Mesenchymal stem cell (in vitro differentiated cells and primary cell): ENCODE measurements around the gene ARHGAP44.

Experiments
- DNase-seq: peaks from one replicate; pipeline ENCODE4 v3.0.0-alpha.2; 2013
- H2AFZ ChIP-seq: one replicate; pipeline ENCODE4 v1.6.1; 2013; ENCODE audit warnings: low read depth, mild to moderate bottlenecking, control low read depth, inconsistent platforms, low read length, moderate library complexity
- H2AK5ac ChIP-seq: 2 replicates; pipeline ENCODE4 v1.6.1; 2013; ENCODE audit warnings: low read length, moderate library complexity, mild to moderate bottlenecking, inconsistent platforms; ENCODE audit not compliant: severe bottlenecking
- H2BK120ac ChIP-seq: one replicate; pipeline ENCODE4 v1.6.1; 2013; ENCODE audit warnings: low read depth, mild to moderate bottlenecking, inconsistent platforms, low read length, moderate library complexity
- H2BK12ac ChIP-seq, 2 experiments: one replicate each; pipeline ENCODE4 v1.6.1; 2013; ENCODE audit warnings: inconsistent platforms in 2 of 2, low read length in 2 of 2, mild to moderate bottlenecking in 2 of 2, moderate library complexity in 2 of 2, control low read depth in 1 of 2
- H2BK15ac ChIP-seq: one replicate; pipeline ENCODE4 v1.6.1; 2013; ENCODE audit warnings: mild to moderate bottlenecking, low read depth, inconsistent platforms; ENCODE audit not compliant: poor library complexity, severe bottlenecking
- H2BK5ac ChIP-seq: 2 replicates; pipeline ENCODE4 v1.6.1; 2013; ENCODE audit warnings: low read depth, mild to moderate bottlenecking, low read length, control low read depth, inconsistent platforms; ENCODE audit not compliant: poor library complexity, severe bottlenecking
- H3K14ac ChIP-seq, 2 experiments: one replicate each; pipeline ENCODE4 v1.6.1; 2013; ENCODE audit warnings: inconsistent platforms in 2 of 2, low read length in 2 of 2, control low read depth in 1 of 2, mild to moderate bottlenecking in 1 of 2, moderate library complexity in 1 of 2
- H3K18ac ChIP-seq, 2 experiments: one replicate each; pipeline ENCODE4 v1.6.1; 2013; ENCODE audit warnings: inconsistent platforms in 2 of 2, low read length in 2 of 2, control low read depth in 1 of 2, low read depth in 1 of 2, mild to moderate bottlenecking in 1 of 2
- H3K23ac ChIP-seq, 2 experiments: one replicate each; pipeline ENCODE4 v1.6.1; 2013; ENCODE audit warnings: inconsistent platforms in 2 of 2, low read length in 2 of 2, mild to moderate bottlenecking in 2 of 2, moderate library complexity in 2 of 2, control low read depth in 1 of 2
- H3K27ac ChIP-seq: 2 replicates; pipeline ENCODE4 v1.5.1; 2013; ENCODE audit warnings: mild to moderate bottlenecking, moderate library complexity, low read length, control low read depth, inconsistent platforms; ENCODE audit not compliant: poor library complexity, severe bottlenecking
- H3K27me3 ChIP-seq, 2 experiments: 2 replicates each; pipeline versions ENCODE4 v1.6.1 to v1.7.0; 2013; ENCODE audit warnings: low read length in 2 of 2, mild to moderate bottlenecking in 2 of 2, moderate library complexity in 2 of 2, control low read depth in 1 of 2, inconsistent platforms in 1 of 2; ENCODE audit not compliant: control insufficient read depth in 1 of 2, insufficient read depth in 1 of 2
- H3K36me3 ChIP-seq, 2 experiments: 2 replicates each; pipeline versions ENCODE4 v1.6.1 to v1.7.0; 2013; ENCODE audit warnings: low read length in 2 of 2, control low read depth in 1 of 2, inconsistent platforms in 1 of 2, low read depth in 1 of 2, mild to moderate bottlenecking in 1 of 2; ENCODE audit not compliant: insufficient read depth in 2 of 2, control insufficient read depth in 1 of 2
- H3K4ac ChIP-seq, 2 experiments: one replicate each; pipeline ENCODE4 v1.6.1; 2013; ENCODE audit warnings: inconsistent platforms in 2 of 2, low read length in 2 of 2, mild to moderate bottlenecking in 2 of 2, moderate library complexity in 2 of 2, control low read depth in 1 of 2, low read depth in 1 of 2
- H3K4me1 ChIP-seq: 2 replicates; pipeline ENCODE4 v1.6.1; 2013; ENCODE audit warnings: low read depth, low read length, control low read depth; ENCODE audit not compliant: control insufficient read depth, insufficient read depth
- H3K4me2 ChIP-seq: 2 replicates; pipeline ENCODE4 v1.6.1; 2013; ENCODE audit warnings: low read length, mild to moderate bottlenecking, inconsistent platforms; ENCODE audit not compliant: poor library complexity, severe bottlenecking
- H3K4me3 ChIP-seq, 2 experiments: 2 replicates each; pipeline versions ENCODE4 v1.5.1 to v1.7.0; 2013; ENCODE audit warnings: low read length in 2 of 2, mild to moderate bottlenecking in 2 of 2, control low read depth in 1 of 2, low read depth in 1 of 2; ENCODE audit not compliant: insufficient read depth in 1 of 2
- H3K79me1 ChIP-seq: replicated peaks from 2 replicates; pipeline ENCODE4 v1.6.1; 2013; ENCODE audit warnings: mild to moderate bottlenecking, control low read depth, low read length, inconsistent platforms; ENCODE audit not compliant: poor library complexity, severe bottlenecking
- H3K9ac ChIP-seq: 2 replicates; pipeline ENCODE4 v1.7.0; 2013; ENCODE audit warnings: mild to moderate bottlenecking, low read length, moderate library complexity
- H3K9me3 ChIP-seq: 2 replicates; pipeline ENCODE4 v1.7.0; 2013; ENCODE audit warnings: mild to moderate bottlenecking, low read length; ENCODE audit not compliant: control insufficient read depth
- H4K8ac ChIP-seq: one replicate; pipeline ENCODE4 v1.6.1; 2013; ENCODE audit warnings: inconsistent platforms, mild to moderate bottlenecking, low read length, moderate library complexity
- H4K91ac ChIP-seq: one replicate; pipeline ENCODE4 v1.6.1; 2013; ENCODE audit warnings: mild to moderate bottlenecking, low read length, inconsistent platforms
- WGBS: methylation state at CpG from one replicate; pipeline ENCODE4 v1.1.7; 2013; ENCODE audit warnings: mixed read lengths; 5-methylcytosine and 5-hydroxymethylcytosine counted together

The ARHGAP44 gene

GRCh38 chr17:12806630-12807029 is 17.3 kb downstream of the ARHGAP44 start:
- Histone ChIP-seq H2BK12ac (no peak overlapping the region), H4K91ac (no peak overlapping the region), H2BK120ac (no peak overlapping the region), H3K14ac (no peak overlapping the region), H3K4me3 (no peak overlapping the region), H3K4ac (no peak overlapping the region), H3K4me1 (no peaks in the 10 kb centered on the region), H2BK15ac (no peak overlapping the region), H2BK5ac (no peak overlapping the region), H2AK5ac (no peak overlapping the region), H3K27ac (no peak overlapping the region), H3K27me3 (no peaks in the 10 kb centered on the region), H3K18ac (no peak overlapping the region), H2AFZ (no peak overlapping the region), H3K9me3 (peaks cover 10% of the 10 kb centered on the region), H3K36me3 (no peaks in the 10 kb centered on the region), H4K8ac (no peak overlapping the region), H3K23ac (no peak overlapping the region), H3K79me1 (no peaks in the 10 kb centered on the region), H3K9ac (no peak overlapping the region), H3K4me2 (no peak overlapping the region)
- WGBS, result 80% methylated on average over 1 of the region's 1 CpG
- DNase-seq, result no peak

DNA sequence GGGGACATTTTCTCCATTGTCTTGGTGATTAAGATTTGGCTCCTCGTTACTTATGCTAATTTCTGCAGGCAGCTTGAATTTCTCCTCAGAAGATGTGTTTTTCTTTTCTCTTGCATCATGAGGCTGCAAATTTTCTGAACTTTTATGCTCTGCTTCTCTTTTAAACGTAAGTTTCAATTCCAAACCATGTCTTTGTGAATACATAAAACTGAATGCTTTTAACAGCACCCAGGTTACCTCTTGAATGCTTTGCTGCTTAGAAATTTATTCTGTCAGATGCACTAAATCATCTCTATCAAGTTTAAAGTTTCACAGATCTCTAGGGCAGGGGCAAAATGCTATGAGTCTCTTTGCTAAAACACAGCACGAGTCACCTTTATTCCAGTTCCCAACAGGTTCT is 19.4 kb downstream of the ARHGAP44 start:
- H3K9me3 ChIP-seq, result peaks cover 10% of the 10 kb centered on the region

GRCh38 chr17:12812877-12813276 is 23.6 kb downstream of the ARHGAP44 start:
- Histone ChIP-seq H3K23ac (no peak overlapping the region), H4K8ac (no peak overlapping the region), H3K27ac (no peak overlapping the region), H3K4me3 (no peak overlapping the region), H4K91ac (no peak overlapping the region), H2AFZ (no peak overlapping the region), H2AK5ac (no peak overlapping the region), H3K18ac (no peak overlapping the region), H3K4me1 (no peaks in the 10 kb centered on the region), H3K36me3 (no peaks in the 10 kb centered on the region), H2BK15ac (no peak overlapping the region), H2BK120ac (no peak overlapping the region), H3K4me2 (no peak overlapping the region), H3K9me3 (peaks cover 8% of the 10 kb centered on the region), H3K14ac (no peak overlapping the region), H3K79me1 (no peaks in the 10 kb centered on the region), H3K27me3 (no peaks in the 10 kb centered on the region), H2BK5ac (no peak overlapping the region), H3K4ac (no peak overlapping the region), H3K9ac (no peak overlapping the region), H2BK12ac (no peak overlapping the region)
- no peak for DNase-seq
- WGBS, result 47% methylated on average over 2 of the region's 5 CpGs

More for the DNA sequence above, 19.4 kb downstream of the ARHGAP44 start:
- Histone ChIP-seq H3K4me3 (no peak overlapping the region), H3K36me3 (no peaks in the 10 kb centered on the region), H2AFZ (no peak overlapping the region), H3K18ac (no peak overlapping the region), H3K4me2 (no peak overlapping the region), H3K4ac (no peak overlapping the region), H4K8ac (no peak overlapping the region), H3K4me1 (no peaks in the 10 kb centered on the region), H2BK5ac (no peak overlapping the region), H4K91ac (no peak overlapping the region), H3K14ac (no peak overlapping the region), H3K9ac (no peak overlapping the region), H2BK15ac (no peak overlapping the region), H2BK120ac (no peak overlapping the region), H3K79me1 (no peaks in the 10 kb centered on the region), H3K27ac (no peak overlapping the region), H2AK5ac (no peak overlapping the region), H3K23ac (no peak overlapping the region), H2BK12ac (no peak overlapping the region), H3K27me3 (no peaks in the 10 kb centered on the region)
- no peak for DNase-seq
- WGBS, result 64% methylated on average over 3 of the region's 3 CpGs

DNA sequence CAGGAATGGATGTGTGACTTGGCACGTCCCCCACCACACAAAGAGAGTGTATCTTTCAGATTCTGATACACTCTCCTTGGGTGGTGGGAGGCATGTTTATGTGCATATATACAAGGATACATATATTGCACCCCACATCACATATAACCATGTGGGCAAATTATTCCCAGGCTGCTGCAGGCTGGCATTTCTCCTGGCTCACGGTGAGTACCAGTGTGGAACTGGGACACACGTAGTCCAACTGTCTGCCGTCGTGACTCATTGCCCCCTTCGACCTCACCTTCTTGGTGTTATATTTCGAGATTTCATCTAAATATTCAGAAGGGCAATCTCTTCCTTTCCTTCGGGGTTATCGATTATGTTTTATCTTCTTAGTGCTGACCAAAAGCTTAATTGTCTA is 24.4 kb downstream of the ARHGAP44 start:
- Histone ChIP-seq H3K27ac (no peak overlapping the region), H3K18ac (no peak overlapping the region), H4K8ac (no peak overlapping the region), H3K36me3 (no peaks in the 10 kb centered on the region), H3K23ac (no peak overlapping the region), H3K4me1 (no peaks in the 10 kb centered on the region), H2BK5ac (no peak overlapping the region), H3K4ac (no peak overlapping the region), H3K79me1 (no peaks in the 10 kb centered on the region), H3K4me2 (no peak overlapping the region), H3K27me3 (no peaks in the 10 kb centered on the region), H2BK15ac (no peak overlapping the region), H3K9ac (no peak overlapping the region), H4K91ac (no peak overlapping the region), H3K14ac (no peak overlapping the region), H2AK5ac (no peak overlapping the region), H3K4me3 (no peak overlapping the region), H3K9me3 (peaks cover 2% of the 10 kb centered on the region), H2BK12ac (no peak overlapping the region), H2BK120ac (no peak overlapping the region), H2AFZ (no peak overlapping the region)
- 89% methylated on average over 9 of the region's 9 CpGs for WGBS
- DNase-seq, result no peak
